GM12878 (cell line): ENCODE data around the gene ADAMTSL1. TPM values are rescaled to one million over a fixed set of nuclear protein-coding genes. Genes with fewer than 3 reads are reported as not detected.

ENCODE experiments used
- ATAC-seq: fragments of 200-7000 bp; cut with Tn5 transposase; 3 replicates; pipeline ENCODE4 v1.9.1; 2020; ENCODE audit warnings: mild to moderate bottlenecking, moderate library complexity
- BruUV-seq: library from RNA; stranded (reverse); fragments of 400-500 nt; replicated peaks from 2 replicates; lab custom pipeline; 2021; lab: Mats Ljungman, UMichigan
- CTCF ChIA-PET: fragments of 300-600 bp; sonication (Branson Sonifier 250); formaldehyde crosslinking; extraction: SDS; loops from one replicate; lab custom pipeline; 2021; ENCODE audit warnings: inconsistent platforms; lab: Yijun Ruan, JAX
- POLR2A ChIA-PET: fragments of 350-600 bp; formaldehyde crosslinking; extraction: SDS; loops from one replicate; lab custom pipeline; 2021; ENCODE audit warnings: inconsistent platforms; lab: Charles Lee
- RAD21 ChIA-PET: fragments of 300-600 bp; sonication (Branson Sonifier 250); formaldehyde crosslinking; loops from one replicate; lab custom pipeline; 2023; ENCODE audit warnings: antibody characterized with exemption; ENCODE audit not compliant: unreplicated experiment; lab: Charles Lee
- SMC1A ChIA-PET: fragments of 300-600 bp; sonication (Branson Sonifier 250); formaldehyde crosslinking; loops from one replicate; lab custom pipeline; 2023; ENCODE audit not compliant: unreplicated experiment, uncharacterized antibody; lab: Charles Lee
- DNase-seq: peaks from one replicate; pipeline ENCODE4 v3.0.0-alpha.2; 2011; ENCODE audit warnings: low read depth, low spot score
- FAIRE-seq: peaks from 3 replicates; lab custom pipeline; 2011; peaks lifted over from hg19 to GRCh38; lab: Jason Lieb, UNC
- H2AFZ ChIP-seq: 2 replicates; pipeline ENCODE4 v1.6.0; 2011; ENCODE audit warnings: low read depth, low read length, control low read depth; ENCODE audit not compliant: control insufficient read depth
- H3K27ac ChIP-seq: 2 replicates; pipeline ENCODE4 v1.5.1; 2011; ENCODE audit warnings: control low read depth; ENCODE audit not compliant: control insufficient read depth, insufficient read depth
- H3K27me3 ChIP-seq, 2 experiments: replicated peaks in 1 of 2; 2 replicates each; pipeline versions ENCODE4 v1.6.0 to v1.6.1; 2011; ENCODE audit warnings: low read length in 1 of 2; ENCODE audit not compliant: control insufficient read depth in 2 of 2, insufficient read depth in 2 of 2
- H3K36me3 ChIP-seq, 2 experiments: 2 replicates each; pipeline ENCODE4 v1.5.1; 2011; ENCODE audit warnings: low read length in 1 of 2; ENCODE audit not compliant: control insufficient read depth in 2 of 2, insufficient read depth in 2 of 2
- H3K4me1 ChIP-seq: 2 replicates; pipeline ENCODE4 v1.6.1; 2011; ENCODE audit warnings: mild to moderate bottlenecking, low read length, moderate library complexity, mixed read lengths; ENCODE audit not compliant: control insufficient read depth, insufficient read depth
- H3K4me2 ChIP-seq: 2 replicates; pipeline ENCODE4 v1.6.0; 2011; ENCODE audit warnings: control low read depth; ENCODE audit not compliant: control insufficient read depth, insufficient read depth
- H3K4me3 ChIP-seq: fragments of 200-600 bp; sonication (generic); 2 replicates; pipeline ENCODE4 v1.5.1; 2016
- H3K79me2 ChIP-seq: 2 replicates; pipeline ENCODE4 v1.6.0; 2011; ENCODE audit warnings: low read length; ENCODE audit not compliant: control insufficient read depth, insufficient read depth
- H3K9ac ChIP-seq: 2 replicates; pipeline ENCODE4 v1.8.0; 2011; ENCODE audit warnings: low read length, control low read depth, mixed read lengths; ENCODE audit not compliant: control insufficient read depth, insufficient read depth
- H3K9me3 ChIP-seq: replicated peaks from 3 replicates; pipeline ENCODE4 v1.5.1; 2011; ENCODE audit warnings: mild to moderate bottlenecking, low read length; ENCODE audit not compliant: control insufficient read depth, insufficient read depth
- H4K20me1 ChIP-seq: 2 replicates; pipeline ENCODE4 v1.6.0; 2011; ENCODE audit not compliant: control insufficient read depth, insufficient read depth
- BCL11A ChIP-seq: IDR thresholded peaks from 2 replicates; pipeline ENCODE4 v1.6.1; 2011; ENCODE audit warnings: low read depth, low read length
- BHLHE40 ChIP-seq, 2 experiments: fragments of 450-650 bp in 1 of 2; IDR thresholded peaks; 2 replicates each; pipeline ENCODE4 v1.6.1; 2011 to 2017; ENCODE audit warnings: low read depth in 2 of 2, borderline replicate concordance in 1 of 2, improper control_type of control experiment in 1 of 2, low read length in 1 of 2, mild to moderate bottlenecking in 1 of 2
- BMI1 ChIP-seq: fragments of 450-650 bp; IDR thresholded peaks from 2 replicates; pipeline ENCODE4 v1.6.1; 2016; ENCODE audit warnings: mild to moderate bottlenecking, moderate library complexity, borderline replicate concordance
- ELK1 ChIP-seq: IDR thresholded peaks from 2 replicates; pipeline ENCODE4 v1.6.1; 2012; ENCODE audit warnings: low read depth, low read length, improper control_type of control experiment
- GATAD2B ChIP-seq: fragments of 450-650 bp; conservative IDR thresholded peaks from 2 replicates; pipeline ENCODE4 v1.6.1; 2017; ENCODE audit warnings: low read depth, mild to moderate bottlenecking, moderate library complexity
- MTA2 ChIP-seq: fragments of 450-650 bp; IDR thresholded peaks from 2 replicates; pipeline ENCODE4 v1.6.1; 2016; ENCODE audit warnings: low read depth, mild to moderate bottlenecking, moderate library complexity
- MTA3 ChIP-seq: IDR thresholded peaks from 2 replicates; pipeline ENCODE4 v1.6.1; 2012; ENCODE audit warnings: low read length, inconsistent platforms, borderline replicate concordance
- NBN ChIP-seq: fragments of 450-650 bp; IDR thresholded peaks from 2 replicates; pipeline ENCODE4 v1.6.1; 2016
- NR2F1 ChIP-seq: fragments of 450-650 bp; conservative IDR thresholded peaks from 2 replicates; pipeline ENCODE4 v1.6.1; 2017; ENCODE audit warnings: mild to moderate bottlenecking
- NRF1 ChIP-seq: conservative IDR thresholded peaks from 2 replicates; pipeline ENCODE4 v1.6.1; 2011; ENCODE audit warnings: mild to moderate bottlenecking, low read depth, low read length, improper control_type of control experiment
- PML ChIP-seq: IDR thresholded peaks from 2 replicates; pipeline ENCODE4 v1.6.1; 2012; ENCODE audit warnings: low read length, inconsistent platforms
- POU2F2 ChIP-seq: IDR thresholded peaks from 3 replicates; pipeline ENCODE4 v1.6.1; 2011; ENCODE audit warnings: low read depth, mild to moderate bottlenecking, low read length, borderline replicate concordance
- RCOR1 ChIP-seq: conservative IDR thresholded peaks from 2 replicates; pipeline ENCODE4 v1.6.1; 2012; ENCODE audit warnings: low read depth, low read length, improper control_type of control experiment
- SIX5 ChIP-seq: IDR thresholded peaks from 2 replicates; pipeline ENCODE4 v1.6.1; 2011; ENCODE audit warnings: mild to moderate bottlenecking, low read depth, low read length, moderate library complexity; ENCODE audit not compliant: severe bottlenecking
- SP1 ChIP-seq: IDR thresholded peaks from one replicate; pipeline ENCODE4 v1.6.1; 2011; ENCODE audit warnings: low read depth, low read length
- SREBF1 ChIP-seq: IDR thresholded peaks from 2 replicates; pipeline ENCODE4 v1.6.1; 2012; ENCODE audit warnings: mild to moderate bottlenecking, low read length
- WGBS: methylation state at CpG from one replicate; pipeline ENCODE4 v1.1.6; 2016; ENCODE audit warnings: low lambda C conversion rate; ENCODE audit not compliant: insufficient replicate concordance, insufficient coverage; ENCODE audit errors: missing lambda C conversion rate; 5-methylcytosine and 5-hydroxymethylcytosine counted together
- in situ Hi-C: fragments of 300-500 bp; cut with MboI; formaldehyde crosslinking; loops from 9 replicates; pipeline ENCODE4 v1.14.3; 2018; ENCODE audit warnings: mixed read lengths
- intact Hi-C: fragments of 100-400 bp; cut with micrococcal nuclease; formaldehyde crosslinking; loops from one replicate; pipeline ENCODE4 v1.14.2; 2022; ENCODE audit not compliant: unreplicated experiment
- polyA plus RNA-seq, 11 experiments: library from polyadenylated mRNA; depleted of rRNA in 4 of 11; unstranded in 6 of 11; stranded (reverse) in 5 of 11; fragments of >200 nt; fragmentation: Nextera tagmentation in 4 of 11; fragmentation: Illumina TruSeq in 1 of 11; extraction: Ambion mirVana in 4 of 11; extraction: Trizol in 1 of 11; gene quantifications; 1 replicate in 1 of 11; 2 replicates in 10 of 11; pipeline versions ENCODE4 v1.2.1 to v1.2.3, GENCODE V29; 2011 to 2016; ENCODE audit warnings: inconsistent platforms in 2 of 11, missing spikeins in 2 of 11, low read depth in 1 of 11
- total RNA-seq, 4 experiments: library from RNA; depleted of rRNA in 3 of 4; stranded (reverse); fragments of >200 nt in 3 of 4; fragmentation: Illumina TruSeq in 1 of 4; extraction: Trizol in 1 of 4; gene quantifications; 2 replicates each; pipeline versions ENCODE4 v1.2.1 to v1.2.3, GENCODE V29; 2013 to 2021

ADAMTSL1 gene
- total and polyA plus RNA-seq, 10 of the 15 experiments (the other 5 are each of a cell fraction or from before 2014, with no cell fraction given) = 0.01 to 0.10 (median 0.07) TPM; not detected in 6

GRCh38 chr9:18548456-18548855 is 74.5 kb downstream of the ADAMTSL1 start:
- no peak overlapping the region for H3K27ac ChIP-seq
- ChIA-PET SMC1A (no interaction called here), CTCF (no interaction called here), POLR2A (no interaction called here), RAD21 (no interaction called here)
- FAIRE-seq (no peak), ATAC-seq (no peak), DNase-seq (no peak)
- no peak overlapping the region for H3K9ac ChIP-seq
- WGBS = 11% methylated on average over 1 of the region's 1 CpG
- H3K4me2 ChIP-seq = no peak overlapping the region
- no peak for TF ChIP-seq ELK1
- TF ChIP-seq BMI1 = no peak
- TF ChIP-seq MTA3 = no peak
- TF ChIP-seq SP1 = no peak
- no peak for TF ChIP-seq SREBF1
- no peak for TF ChIP-seq BHLHE40 (IDR thresholded peaks at IDR 0.05; ENCODE audit: borderline replicate concordance in 1 of 2, low read depth in 2 of 2, low read length in 1 of 2)
- TF ChIP-seq PML = no peak
- intact Hi-C loops (no loop called here), in situ Hi-C loops (no loop called here)
- no peaks in the 10 kb centered on the region for H4K20me1 ChIP-seq
- H3K36me3 ChIP-seq = no peaks in the 10 kb centered on the region
- no TSS peak for BruUV-seq
- no peaks in the 10 kb centered on the region for H3K79me2 ChIP-seq
- no peaks in the 10 kb centered on the region for H3K9me3 ChIP-seq
- H2AFZ ChIP-seq = no peak overlapping the region
- H3K4me3 ChIP-seq = no peak overlapping the region
- no peaks in the 10 kb centered on the region for H3K27me3 ChIP-seq
- H3K4me1 ChIP-seq = no peaks in the 10 kb centered on the region

GRCh38 chr9:18549772-18550171 is 75.8 kb downstream of the ADAMTSL1 start:
- no peak overlapping the region for H3K27ac ChIP-seq
- in situ Hi-C loops (no loop called here), intact Hi-C loops (no loop called here)
- no peak overlapping the region for H2AFZ ChIP-seq
- no peaks in the 10 kb centered on the region for H3K36me3 ChIP-seq
- H3K79me2 ChIP-seq = no peaks in the 10 kb centered on the region
- 0% methylated on average over 3 of the region's 3 CpGs for WGBS
- ChIA-PET SMC1A (no interaction called here), CTCF (interaction anchor here (1.1 kb wide), 1 partner anchor 10 kb away, joined by 3 read pairs; no protein-coding TSS in a partner anchor), POLR2A (no interaction called here), RAD21 (no interaction called here)
- no peak overlapping the region for H3K4me3 ChIP-seq
- no peaks in the 10 kb centered on the region for H3K4me1 ChIP-seq
- BruUV-seq = no TSS peak
- no peak for FAIRE-seq
- no peak for DNase-seq
- no peaks in the 10 kb centered on the region for H4K20me1 ChIP-seq
- no peak for ATAC-seq
- no peaks in the 10 kb centered on the region for H3K27me3 ChIP-seq
- no peaks in the 10 kb centered on the region for H3K9me3 ChIP-seq
- H3K4me2 ChIP-seq = no peak overlapping the region
- no peak overlapping the region for H3K9ac ChIP-seq
- TF ChIP-seq BCL11A = no peak
- no peak for TF ChIP-seq POU2F2
- no peak for TF ChIP-seq RCOR1
- no peak for TF ChIP-seq SIX5
- TF ChIP-seq NR2F1 = no peak
- no peak for TF ChIP-seq NBN
- no peak for TF ChIP-seq NRF1
- no peak for TF ChIP-seq MTA2
- no peak for TF ChIP-seq GATAD2B
